ACHN (cell line): ENCODE data around the gene EFCC1.

Source experiments
- DNase-seq: peaks from one replicate; pipeline ENCODE4 v3.0.0-alpha.2; 2015
- in situ Hi-C: cut with HindIII; loops from 2 replicates; pipeline ENCODE4 v1.10.0; 2017; ENCODE audit warnings: low sequenced_read_pairs, low pct_ligation_motif_present, low pct_unique_long_range_greater_than_20kb

Gene EFCC1

GRCh38 chr3:129040039-129040336, 38.9 kb downstream of the EFCC1 start:
- in situ Hi-C loops = no loop called here
- no peak for DNase-seq

GRCh38 chr3:129040579-129041300, 39.6 kb downstream of the EFCC1 start:
- DNase-seq = no peak
- in situ Hi-C loops = no loop called here

GRCh38 chr3:129045675-129046036, 44.6 kb downstream of the EFCC1 start:
- DNase-seq = no peak

GRCh38 chr3:129046037-129046731, 45.1 kb downstream of the EFCC1 start:
- DNase-seq = no peak
- in situ Hi-C loops = no loop called here

More at GRCh38 chr3:129045675-129046036, 44.6 kb downstream of the EFCC1 start:
- in situ Hi-C loops = no loop called here

GRCh38 chr3:129046732-129047552, 45.8 kb downstream of the EFCC1 start:
- DNase-seq = no peak
- in situ Hi-C loops = no loop called here

- in situ Hi-C loops = no loop called here
- DNase-seq = no peak
Measured at GRCh38 chr3:129047553-129047839, 46.4 kb downstream of the EFCC1 start.

GRCh38 chr3:129050556-129051295, 49.6 kb downstream of the EFCC1 start:
- in situ Hi-C loops = no loop called here
- no peak for DNase-seq

GRCh38 chr3:129051871-129052340, 50.8 kb downstream of the EFCC1 start:
- peak; percentile 37 for DNase-seq
- in situ Hi-C loops = no loop called here

GRCh38 chr3:129052675-129053074, 51.6 kb downstream of the EFCC1 start:
- DNase-seq = no peak
- in situ Hi-C loops = no loop called here

GRCh38 chr3:129054605-129055104, 53.6 kb downstream of the EFCC1 start:
- in situ Hi-C loops = no loop called here
- DNase-seq = no peak

- no peak for DNase-seq
- in situ Hi-C loops = no loop called here
Measured at GRCh38 chr3:129056451-129057173, 55.5 kb downstream of the EFCC1 start.

- no peak for DNase-seq
- in situ Hi-C loops = no loop called here
Measured at GRCh38 chr3:129057249-129057648, 56.1 kb downstream of the EFCC1 start.

- in situ Hi-C loops = no loop called here
- DNase-seq = peak; percentile 15
Measured at GRCh38 chr3:129058441-129059200, 57.5 kb downstream of the EFCC1 start.

GRCh38 chr3:129059311-129059958, 58.3 kb downstream of the EFCC1 start:
- in situ Hi-C loops = no loop called here

GRCh38 chr3:129060276-129061022, 59.3 kb downstream of the EFCC1 start, which contains the start of gene GP9:
TSS of gene GP9 (plus strand) at chr3:129060779. CDS start at chr3:129061740, 961 bp downstream.
- in situ Hi-C loops = no loop called here
- DNase-seq = no peak

More at GRCh38 chr3:129059311-129059958, 58.3 kb downstream of the EFCC1 start:
- no peak for DNase-seq
